Small intestine (tissue), 7 donors: ENCODE measurements around the gene SMAD3. TPM values are rescaled to one million over a fixed set of nuclear protein-coding genes. Genes with fewer than 3 reads are reported as not detected.

Experiments used
- DNase-seq, 2 donors: peaks; one replicate each; pipeline versions ENCODE4 v3.0.0 to v3.0.0-alpha.2; 2013
- FAIRE-seq: peaks from 2 replicates; lab custom pipeline; 2012; peaks lifted over from hg19 to GRCh38; lab: Jason Lieb, UNC
- H3K27ac ChIP-seq, 3 donors: one replicate each; pipeline ENCODE4 v1.5.1; 2013; ENCODE audit warnings: low read length in 2 of 3, mild to moderate bottlenecking in 2 of 3, control low read depth in 1 of 3, inconsistent platforms in 1 of 3, low read depth in 1 of 3, moderate library complexity in 1 of 3
- H3K27me3 ChIP-seq, 3 donors: one replicate each; pipeline ENCODE4 v1.6.1; 2013; ENCODE audit warnings: low read length in 3 of 3, inconsistent platforms in 1 of 3; ENCODE audit not compliant: control insufficient read depth in 3 of 3, insufficient read depth in 3 of 3
- H3K36me3 ChIP-seq, 3 donors: one replicate each; pipeline ENCODE4 v1.6.1; 2013; ENCODE audit warnings: low read length in 3 of 3, inconsistent platforms in 1 of 3, low read depth in 1 of 3, mild to moderate bottlenecking in 1 of 3, moderate library complexity in 1 of 3; ENCODE audit not compliant: control insufficient read depth in 3 of 3, insufficient read depth in 2 of 3
- H3K4me1 ChIP-seq, 3 donors: one replicate each; pipeline ENCODE4 v1.6.1; 2013; ENCODE audit warnings: low read length in 2 of 3, inconsistent platforms in 1 of 3, low read depth in 1 of 3, mild to moderate bottlenecking in 1 of 3, moderate library complexity in 1 of 3; ENCODE audit not compliant: control insufficient read depth in 3 of 3, insufficient read depth in 2 of 3
- H3K4me3 ChIP-seq, 3 donors: one replicate each; pipeline ENCODE4 v1.5.1; 2013; ENCODE audit warnings: low read length in 3 of 3, control low read depth in 1 of 3, inconsistent platforms in 1 of 3, low read depth in 1 of 3, mild to moderate bottlenecking in 1 of 3, moderate library complexity in 1 of 3
- H3K9me3 ChIP-seq, 2 donors: one replicate each; pipeline ENCODE4 v1.6.1; 2013; ENCODE audit warnings: low read depth in 1 of 2, low read length in 1 of 2; ENCODE audit not compliant: control insufficient read depth in 2 of 2, insufficient read depth in 1 of 2
- WGBS, 3 donors: extraction: QIAGEN DNeasy Blood & Tissue Kit; methylation state at CpG; one replicate each; pipeline ENCODE4 v1.1.7; 2013; 5-methylcytosine and 5-hydroxymethylcytosine counted together
- polyA plus RNA-seq, 4 donors: library from polyadenylated mRNA; stranded (reverse) in 3 of 4; unstranded in 1 of 4; fragments of 200-250 nt in 3 of 4; fragments of 120-200 nt in 1 of 4; gene quantifications; one replicate each; pipeline versions ENCODE4 v1.2.1 to v1.2.3, GENCODE V29; 2013
- donor health status: healthy with polysubstance abuse.
- donor health status: control.
- donor health status: control.
- donor health status: Bipolar disorder and iron deficiency.
- donor health status: healthy.

SMAD3 gene
- polyA plus RNA-seq, 4 donors: 11.6 to 33.2 (median 14.6) TPM

DNA sequence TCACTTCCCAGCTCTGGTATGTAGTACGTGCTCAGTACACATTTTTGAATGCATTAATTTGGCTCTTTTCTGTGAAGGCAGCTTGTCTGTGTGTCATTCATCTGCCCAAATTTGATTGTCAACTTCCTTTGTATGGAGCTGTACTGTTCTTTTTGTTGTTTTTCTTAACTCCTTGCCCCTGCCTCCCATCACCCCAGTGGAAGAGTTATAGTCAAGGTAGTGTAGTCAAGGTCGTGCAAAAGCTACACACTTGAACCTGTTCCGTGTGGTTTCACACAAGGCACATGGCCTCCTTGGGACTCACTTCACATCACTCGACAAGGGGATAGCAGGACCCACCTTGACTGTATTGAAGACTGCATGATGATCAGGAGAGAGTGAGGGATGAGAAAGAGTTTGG, 37.6 kb downstream of the SMAD3 start:
- peaks cover 0 to 40% (median 0%) of the 10 kb centered on the region in 3 donors for H3K36me3 ChIP-seq
- H3K27ac ChIP-seq: peak overlapping the region in 1 of 3 donors; percentile 71
- H3K27me3 ChIP-seq: no peaks in the 10 kb centered on the region
- H3K4me3 ChIP-seq: no peak overlapping the region
- no peak for FAIRE-seq
- no peaks in the 10 kb centered on the region for H3K9me3 ChIP-seq
- 79 to 86% (median 81%) methylated on average over 4 of the region's 4 CpGs for WGBS, 3 donors
- DNase-seq: no peak
- H3K4me1 ChIP-seq: peaks cover 16 to 42% (median 38%) of the 10 kb centered on the region in 3 donors

DNA sequence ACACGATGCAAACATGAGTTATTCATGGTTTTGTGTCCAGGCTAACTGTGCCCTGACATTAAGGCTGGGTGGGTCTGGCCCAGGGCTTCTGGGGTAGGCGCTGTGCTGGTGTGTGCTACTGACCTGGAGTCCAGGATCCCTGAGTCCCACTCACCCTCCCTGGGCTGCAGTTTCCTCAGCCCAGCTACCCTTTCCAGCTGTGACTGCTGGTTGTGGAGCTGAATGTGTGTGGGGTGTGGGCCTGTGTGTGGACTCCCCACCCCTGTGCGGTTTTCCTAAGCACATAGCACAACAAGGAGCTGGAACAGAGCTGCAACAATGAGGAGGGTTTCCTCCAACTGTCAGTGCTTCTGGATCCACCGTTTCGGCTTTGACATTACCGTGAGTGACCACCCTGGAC, 38.0 kb downstream of the SMAD3 start:
- no peaks in the 10 kb centered on the region for H3K27me3 ChIP-seq
- FAIRE-seq: no peak
- no peak overlapping the region for H3K4me3 ChIP-seq
- peaks cover 0 to 43% (median 0%) of the 10 kb centered on the region in 3 donors for H3K36me3 ChIP-seq
- 68 to 89% (median 84%) methylated on average over 6 of the region's 6 CpGs for WGBS, 3 donors
- DNase-seq: no peak
- peaks cover 15 to 44% (median 36%) of the 10 kb centered on the region in 3 donors for H3K4me1 ChIP-seq
- H3K9me3 ChIP-seq: no peaks in the 10 kb centered on the region
- peak overlapping the region in 1 of 3 donors; percentile 71 for H3K27ac ChIP-seq

DNA sequence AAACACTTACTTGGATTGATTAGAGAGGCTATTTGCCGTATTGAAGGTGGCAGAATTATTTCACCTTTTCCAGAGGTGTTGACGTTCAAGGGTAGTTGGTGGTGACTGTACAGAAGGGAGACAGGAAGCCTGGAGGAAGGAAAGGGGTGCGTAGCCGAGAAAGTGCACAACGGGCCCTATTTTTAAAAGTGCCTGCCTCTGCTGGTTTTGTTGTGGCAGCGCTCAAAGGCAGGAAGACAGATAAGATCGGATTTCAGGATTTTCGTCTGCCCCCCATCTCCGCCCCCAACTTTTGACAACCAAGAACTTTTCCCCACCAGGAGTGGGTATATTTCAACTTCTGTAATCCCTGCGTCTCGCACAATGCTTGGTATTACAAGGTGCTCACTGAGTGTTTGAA, 38.5 kb downstream of the SMAD3 start:
- Histone ChIP-seq H3K4me1 (peaks cover 11 to 44% (median 32%) of the 10 kb centered on the region in 3 donors), H3K36me3 (peaks cover 0 to 45% (median 0%) of the 10 kb centered on the region in 3 donors), H3K9me3 (no peaks in the 10 kb centered on the region), H3K4me3 (no peak overlapping the region), H3K27me3 (no peaks in the 10 kb centered on the region), H3K27ac (peak overlapping the region in 1 of 3 donors; percentile 82)
- WGBS, 3 donors: 62 to 87% (median 79%) methylated on average over 11 of the region's 11 CpGs
- no peak for DNase-seq
- no peak for FAIRE-seq

DNA sequence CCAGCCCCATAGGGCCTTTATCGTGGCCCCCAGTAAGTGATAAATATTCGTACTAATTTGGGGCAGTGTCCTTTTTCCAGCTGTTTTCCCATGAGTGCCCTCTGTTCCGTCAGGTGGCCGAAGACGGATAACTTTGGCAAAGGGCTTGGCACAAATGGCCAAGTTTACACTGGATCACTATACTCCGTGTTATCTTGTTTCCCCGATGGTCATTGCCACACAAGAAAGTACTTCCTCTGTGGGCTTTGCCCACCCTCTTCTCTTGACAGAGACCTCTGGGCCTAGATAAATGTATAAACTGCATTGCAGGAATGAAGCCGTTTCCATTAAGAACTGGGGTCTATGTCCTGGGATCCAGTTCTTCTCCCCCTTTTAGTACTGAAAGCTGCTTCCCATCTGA, 39.1 kb downstream of the SMAD3 start:
- no peaks in the 10 kb centered on the region for H3K27me3 ChIP-seq
- FAIRE-seq: no peak
- H3K4me1 ChIP-seq: peaks cover 11 to 44% (median 28%) of the 10 kb centered on the region in 3 donors
- H3K27ac ChIP-seq: peak overlapping the region in 2 of 3 donors; percentile 26 to 82
- H3K9me3 ChIP-seq: no peaks in the 10 kb centered on the region
- peaks cover 0 to 47% (median 0%) of the 10 kb centered on the region in 3 donors for H3K36me3 ChIP-seq
- WGBS, 3 donors: 45 to 62% (median 61%) methylated on average over 8 of the region's 8 CpGs
- no peak for DNase-seq
- no peak overlapping the region for H3K4me3 ChIP-seq

DNA sequence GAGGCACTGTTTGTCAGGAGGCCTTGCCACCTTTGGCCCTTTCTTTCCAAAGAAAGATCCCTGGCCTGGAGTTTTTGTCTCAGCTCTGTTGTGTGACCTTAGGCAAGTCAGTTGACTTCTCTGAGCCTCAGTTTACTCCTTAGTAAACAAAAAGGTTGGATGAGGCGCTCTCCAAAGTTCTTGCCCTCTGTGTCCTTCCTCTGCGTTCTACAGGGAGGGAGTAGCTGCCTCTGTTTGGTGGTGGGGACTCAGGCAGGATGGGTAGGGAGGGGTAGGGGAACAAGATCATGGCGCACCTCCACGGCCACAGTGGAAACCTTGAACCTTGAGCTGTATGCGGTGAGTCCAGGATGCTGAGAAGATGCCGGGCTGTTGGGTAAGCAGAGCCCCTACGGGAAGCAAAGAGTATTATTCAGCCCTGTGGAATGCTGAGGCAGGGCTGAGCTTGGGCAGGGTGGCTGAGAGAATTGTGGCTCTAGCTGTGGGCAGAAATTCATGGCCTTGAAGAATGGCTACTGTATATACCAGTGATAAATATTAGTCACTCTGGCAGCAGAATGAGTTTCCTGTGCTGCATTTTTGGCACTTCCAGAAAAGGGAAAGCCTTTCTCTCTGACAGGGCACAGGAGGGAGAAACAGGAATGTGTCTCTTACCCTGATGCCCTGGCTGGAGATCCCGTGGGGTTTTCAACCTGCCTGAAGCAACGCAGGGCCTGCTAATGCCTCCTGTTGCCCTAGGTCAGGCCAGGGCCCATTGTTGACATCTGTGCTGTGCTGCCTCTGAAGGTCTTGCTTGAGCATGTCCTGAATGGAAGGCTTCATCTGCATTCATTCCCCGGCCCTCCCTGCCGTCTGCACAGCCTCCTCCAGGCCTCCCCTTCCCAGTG, 39.9 kb downstream of the SMAD3 start:
- Histone ChIP-seq H3K9me3 (no peaks in the 10 kb centered on the region), H3K27me3 (no peaks in the 10 kb centered on the region), H3K27ac (peak overlapping the region; percentile 35 to 82 (median 36)), H3K4me1 (peaks cover 11 to 44% (median 25%) of the 10 kb centered on the region in 3 donors), H3K36me3 (peaks cover 0 to 50% (median 0%) of the 10 kb centered on the region in 3 donors), H3K4me3 (no peak overlapping the region)
- 48 to 56% (median 54%) methylated on average over 11 of the region's 11 CpGs for WGBS, 3 donors
- DNase-seq (peak; percentile 42 to 80), FAIRE-seq (no peak)

DNA sequence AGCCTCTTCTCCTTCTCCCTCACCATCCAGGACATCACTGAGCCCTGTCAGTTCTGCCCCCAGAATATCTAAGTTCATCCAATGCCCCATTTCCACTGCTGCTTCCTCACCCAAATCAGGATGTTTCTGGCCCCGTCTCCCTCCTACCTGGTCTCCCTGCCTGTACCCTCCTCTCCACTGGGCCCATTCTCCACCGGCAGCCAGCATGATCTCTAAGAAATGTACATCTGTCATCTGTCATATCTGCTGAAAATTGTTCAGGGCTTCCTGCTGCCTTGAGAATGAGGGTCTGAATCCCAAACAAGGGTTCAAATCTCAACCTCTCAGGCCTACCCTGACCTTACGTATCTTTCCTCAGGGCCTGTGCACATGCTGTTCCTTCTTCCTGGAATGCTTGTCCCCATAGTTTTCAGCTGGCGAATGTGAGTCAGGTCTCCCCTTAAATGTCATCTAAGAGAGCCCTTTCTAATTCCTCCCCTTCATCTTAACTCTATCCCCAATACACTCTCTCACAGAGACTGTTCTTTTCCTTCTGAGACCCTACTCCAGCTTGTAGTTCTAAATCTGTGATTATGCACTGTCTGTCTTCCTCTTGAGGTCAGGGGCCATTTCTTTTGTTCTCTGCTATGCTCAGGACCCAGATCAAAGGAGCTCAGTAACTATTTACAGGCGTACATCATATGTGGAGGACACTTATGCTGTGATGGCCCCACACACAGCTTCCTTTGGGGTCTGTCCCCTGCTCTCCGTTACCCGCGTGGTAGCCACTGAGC, 40.8 kb downstream of the SMAD3 start:
- H3K27me3 ChIP-seq: no peaks in the 10 kb centered on the region
- H3K9me3 ChIP-seq: peaks cover 0 to 2% of the 10 kb centered on the region in 2 donors
- peaks cover 9 to 44% (median 25%) of the 10 kb centered on the region in 3 donors for H3K4me1 ChIP-seq
- no peak for FAIRE-seq
- no peak overlapping the region for H3K4me3 ChIP-seq
- H3K27ac ChIP-seq: peak overlapping the region in 2 of 3 donors; percentile 36 to 82
- H3K36me3 ChIP-seq: peaks cover 0 to 47% (median 0%) of the 10 kb centered on the region in 3 donors
- no peak for DNase-seq
- WGBS, 3 donors: 74 to 86% (median 79%) methylated on average over 8 of the region's 8 CpGs

DNA sequence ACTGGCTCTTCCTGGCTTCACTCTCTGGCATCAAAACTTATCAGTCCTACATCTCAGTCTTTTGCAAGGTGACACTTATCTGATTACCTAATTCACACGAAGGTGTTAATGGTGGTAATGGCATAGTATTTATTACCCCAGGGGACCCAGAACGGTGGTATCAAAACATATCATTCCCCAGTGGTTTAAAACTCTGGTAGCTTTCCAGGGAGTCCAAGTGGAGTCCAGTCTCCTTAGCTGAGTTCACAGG, 41.3 kb downstream of the SMAD3 start:
- H3K36me3 ChIP-seq: peaks cover 0 to 47% (median 0%) of the 10 kb centered on the region in 3 donors
- no peak overlapping the region for H3K4me3 ChIP-seq
- WGBS, 3 donors: 4 to 23% (median 6%) methylated on average over 2 of the region's 2 CpGs
- H3K27ac ChIP-seq: peak overlapping the region in 2 of 3 donors; percentile 36 to 82
- H3K9me3 ChIP-seq: peaks cover 0 to 2% of the 10 kb centered on the region in 2 donors
- no peaks in the 10 kb centered on the region for H3K27me3 ChIP-seq
- peaks cover 6 to 44% (median 25%) of the 10 kb centered on the region in 3 donors for H3K4me1 ChIP-seq
- no peak for FAIRE-seq
- no peak for DNase-seq
